ENCODE data around the gene CPLANE1.
"Not testable (repeated sequence)": the region's sequence is repeated elsewhere in the genome, so short reads cannot be mapped to it uniquely, and the experiment has no call there.

Gene CPLANE1

DNA sequence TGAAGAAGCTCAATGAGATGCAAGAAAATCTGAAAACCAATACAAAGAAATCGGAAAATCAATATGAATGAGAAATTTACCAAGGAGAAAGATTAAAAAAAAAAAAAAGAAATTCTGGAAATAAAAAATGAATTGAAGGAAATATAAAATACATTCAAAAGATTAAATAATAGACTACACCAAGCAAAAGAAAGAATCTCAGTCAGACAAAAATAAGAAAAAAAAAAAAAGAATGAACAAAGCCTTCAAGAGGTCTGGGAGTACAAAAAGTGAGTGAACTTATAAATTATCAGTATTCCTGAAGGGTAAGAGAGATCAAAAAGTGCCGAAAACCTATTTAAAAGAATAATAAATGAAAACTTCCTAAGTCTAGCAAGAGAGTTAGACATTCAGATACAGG is 14.9 kb downstream of the CPLANE1 start:
- no peaks in the 10 kb centered on the region for H3K27me3 ChIP-seq (ENCODE audit: low read depth)
- H3K4me3 ChIP-seq = no peak overlapping the region
- 0 out of 2 replicates have a peak, but pooled peaks cover 3% of the 10 kb centered on the region for H3K9me3 ChIP-seq
- peaks cover 10% of the 10 kb centered on the region for H3K36me3 ChIP-seq (replicated peaks)
- peaks cover 4% of the 10 kb centered on the region; the same call in 1 of the 2 replicates for H3K4me1 ChIP-seq
- DNase-seq (ENCODE audit: low spot score in 2 of 2) = no peak
- in situ Hi-C loops (cut with MboI; ENCODE audit: low sequenced_read_pairs) = no loop called here

DNA sequence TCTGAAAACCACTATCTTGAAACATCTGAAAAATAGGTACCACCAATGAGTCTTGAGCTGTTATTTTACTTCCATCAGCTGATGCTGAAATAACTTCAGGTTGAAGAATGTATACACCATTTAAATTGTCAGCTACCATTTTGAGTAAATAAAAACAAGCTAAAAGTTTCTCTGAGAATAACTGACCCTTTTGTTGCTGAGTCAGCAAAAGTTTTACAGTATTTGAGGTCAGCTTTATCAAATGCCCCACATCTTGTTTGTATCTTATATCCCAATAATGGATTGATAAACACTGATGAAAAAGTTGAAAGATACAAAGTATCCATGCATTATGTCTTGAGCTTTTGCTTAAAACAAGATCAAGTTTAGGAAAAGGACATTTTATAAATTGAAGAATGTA is 22.8 kb downstream of the CPLANE1 start:
- Histone ChIP-seq H3K36me3 (replicated peaks) (peaks cover 19% of the 10 kb centered on the region), H3K9me3 (no peaks in the 10 kb centered on the region), H3K27me3 (ENCODE audit: low read depth) (no peaks in the 10 kb centered on the region), H3K4me1 (no peaks in the 10 kb centered on the region), H3K4me3 (no peak overlapping the region)
- DNase-seq (ENCODE audit: low spot score in 2 of 2) = no peak
- in situ Hi-C loops (cut with MboI; ENCODE audit: low sequenced_read_pairs) = no loop called here

GRCh38 chr5:37222181-37222580 is 27.0 kb downstream of the CPLANE1 start:
- no peaks in the 10 kb centered on the region for H3K9me3 ChIP-seq
- no peak overlapping the region for H3K4me3 ChIP-seq
- H3K4me1 ChIP-seq = no peaks in the 10 kb centered on the region
- no peaks in the 10 kb centered on the region for H3K27me3 ChIP-seq (ENCODE audit: low read depth)
- in situ Hi-C loops (cut with MboI; ENCODE audit: low sequenced_read_pairs) = no loop called here
- H3K36me3 ChIP-seq (replicated peaks) = peaks cover 26% of the 10 kb centered on the region
- DNase-seq (ENCODE audit: low spot score in 2 of 2) = no peak

- DNase-seq (ENCODE audit: low spot score in 2 of 2); in situ Hi-C loops (cut with MboI; ENCODE audit: low sequenced_read_pairs); H3K4me1 ChIP-seq; H3K27me3 ChIP-seq (ENCODE audit: low read depth); H3K9me3 ChIP-seq; H3K4me3 ChIP-seq: not testable (repeated sequence)
- peaks cover 19% of the 10 kb centered on the region for H3K36me3 ChIP-seq (replicated peaks)
These were observed 28.8 kb downstream of the CPLANE1 start for GRCh38 chr5:37220426-37220825.

- H3K36me3 ChIP-seq (replicated peaks) = peaks cover 19% of the 10 kb centered on the region
- H3K4me1 ChIP-seq; DNase-seq (ENCODE audit: low spot score in 2 of 2); H3K4me3 ChIP-seq; H3K9me3 ChIP-seq; H3K27me3 ChIP-seq (ENCODE audit: low read depth); in situ Hi-C loops (cut with MboI; ENCODE audit: low sequenced_read_pairs): not testable (repeated sequence)
These were observed 29.8 kb downstream of the CPLANE1 start for GRCh38 chr5:37219384-37219783.

DNA sequence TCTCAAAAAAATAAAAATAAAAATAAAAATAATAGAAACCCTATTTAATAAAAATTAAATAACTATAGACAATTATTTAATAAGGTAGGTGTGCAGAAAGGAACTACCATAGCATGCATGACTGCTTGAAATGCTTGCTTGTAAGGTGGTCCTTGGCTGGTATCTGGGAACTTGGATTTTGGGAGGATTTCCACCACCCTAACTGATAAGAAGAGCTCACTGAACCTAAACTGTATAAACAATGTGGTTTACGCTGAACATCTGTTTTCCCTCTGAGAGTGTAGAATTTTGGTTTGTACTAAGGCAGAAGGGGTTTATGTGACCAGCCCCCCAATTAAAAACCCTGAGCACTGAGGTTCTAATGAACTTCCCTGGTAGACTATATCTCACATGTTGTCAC is 31.2 kb downstream of the CPLANE1 start:
- in situ Hi-C loops (cut with MboI; ENCODE audit: low sequenced_read_pairs) = no loop called here
- Histone ChIP-seq H3K4me3 (no peak overlapping the region), H3K9me3 (no peaks in the 10 kb centered on the region), H3K36me3 (replicated peaks) (peaks cover 12% of the 10 kb centered on the region), H3K27me3 (ENCODE audit: low read depth) (no peaks in the 10 kb centered on the region), H3K4me1 (no peaks in the 10 kb centered on the region)
- DNase-seq (ENCODE audit: low spot score in 2 of 2) = no peak

DNA sequence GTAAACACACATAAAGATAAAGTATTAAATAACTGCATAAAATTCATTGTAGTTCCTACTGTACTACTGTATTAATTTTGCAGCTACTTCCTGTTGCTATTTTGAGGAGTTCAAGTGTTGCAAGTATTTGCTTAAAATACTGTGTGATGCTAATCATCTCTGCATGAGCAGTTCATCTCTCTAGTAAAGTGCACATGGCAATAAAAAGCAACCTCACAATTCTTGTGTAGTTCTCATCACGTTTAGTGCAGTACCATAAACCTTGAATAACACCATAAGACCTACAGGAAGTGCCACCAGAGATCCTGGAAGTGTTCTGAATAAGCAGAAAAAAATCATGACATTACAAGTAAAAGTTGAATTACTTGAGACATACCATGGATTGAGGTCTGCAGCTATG is 34.6 kb downstream of the CPLANE1 start:
- in situ Hi-C loops (cut with MboI; ENCODE audit: low sequenced_read_pairs) = no loop called here
- no peak overlapping the region for H3K4me3 ChIP-seq
- no peak for DNase-seq (ENCODE audit: low spot score in 2 of 2)
- H3K9me3 ChIP-seq = no peaks in the 10 kb centered on the region
- no peaks in the 10 kb centered on the region for H3K27me3 ChIP-seq (ENCODE audit: low read depth)
- H3K36me3 ChIP-seq (replicated peaks) = peaks cover 4% of the 10 kb centered on the region
- no peaks in the 10 kb centered on the region for H3K4me1 ChIP-seq

GRCh38 chr5:37212096-37212495 is 37.1 kb downstream of the CPLANE1 start:
- Histone ChIP-seq H3K4me1 (no peaks in the 10 kb centered on the region), H3K27me3 (ENCODE audit: low read depth) (no peaks in the 10 kb centered on the region), H3K4me3 (no peak overlapping the region), H3K36me3 (replicated peaks) (no peaks in the 10 kb centered on the region; the same call in 1 of the 2 replicates), H3K9me3 (no peaks in the 10 kb centered on the region)
- in situ Hi-C loops (cut with MboI; ENCODE audit: low sequenced_read_pairs) = no loop called here
- no peak for DNase-seq (ENCODE audit: low spot score in 2 of 2)

- H3K4me1 ChIP-seq = no peaks in the 10 kb centered on the region
- no peak for DNase-seq (ENCODE audit: low spot score in 2 of 2)
- in situ Hi-C loops (cut with MboI; ENCODE audit: low sequenced_read_pairs) = no loop called here
- H3K36me3 ChIP-seq (replicated peaks) = no peaks in the 10 kb centered on the region; the same call in 1 of the 2 replicates
- no peaks in the 10 kb centered on the region for H3K27me3 ChIP-seq (ENCODE audit: low read depth)
- H3K4me3 ChIP-seq = no peak overlapping the region
- H3K9me3 ChIP-seq = no peaks in the 10 kb centered on the region
These were observed 37.5 kb downstream of the CPLANE1 start for GRCh38 chr5:37211661-37212060.

DNA sequence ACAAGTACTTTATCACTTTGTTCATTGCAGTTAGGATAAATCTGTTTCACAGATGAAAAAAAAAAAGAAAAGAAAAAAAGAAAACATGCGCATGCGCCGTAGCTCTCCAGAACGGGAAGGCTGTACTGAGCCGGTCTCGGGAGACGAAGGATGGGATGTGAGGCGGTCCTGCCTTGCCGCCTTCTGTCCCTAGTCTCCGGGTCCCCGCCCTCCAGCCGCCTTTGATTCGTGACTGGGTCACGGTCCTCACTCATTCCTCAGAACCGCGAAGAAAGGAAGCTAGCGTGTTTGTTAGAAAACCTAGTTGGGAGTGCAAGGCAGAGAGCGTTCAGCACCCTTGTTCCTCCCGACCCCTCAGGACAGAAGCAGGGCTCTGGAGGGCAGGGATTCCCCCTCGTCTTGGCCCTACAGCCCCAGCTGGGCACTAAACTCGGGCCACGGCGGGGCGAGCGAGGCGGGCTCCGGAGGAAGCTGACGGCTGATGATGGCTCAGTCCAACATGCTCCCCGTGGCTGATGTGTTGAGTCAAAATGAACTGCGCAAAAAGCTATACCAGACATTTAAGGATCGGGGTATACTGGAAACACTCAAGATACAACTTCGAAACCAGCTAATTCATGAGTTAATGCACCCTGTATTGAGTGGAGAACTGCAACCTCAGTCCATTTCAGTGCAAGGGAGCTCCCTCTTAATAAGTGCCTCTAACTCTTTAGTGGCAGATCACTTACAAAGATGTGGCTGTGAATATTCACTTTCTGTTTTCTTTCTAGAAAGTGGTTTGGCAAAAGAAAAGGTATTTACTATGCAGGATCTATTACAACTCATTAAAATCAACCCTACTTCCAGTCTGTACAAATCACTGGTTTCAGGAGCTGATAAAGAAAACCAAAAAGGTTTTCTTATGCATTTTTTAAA is 40.0 kb downstream of the CPLANE1 start:
- no peaks in the 10 kb centered on the region for H3K4me1 ChIP-seq
- H3K4me3 ChIP-seq = no peak overlapping the region
- H3K27me3 ChIP-seq (ENCODE audit: low read depth) = no peaks in the 10 kb centered on the region
- in situ Hi-C loops (cut with MboI; ENCODE audit: low sequenced_read_pairs) = no loop called here
- H3K9me3 ChIP-seq = no peaks in the 10 kb centered on the region
- peaks cover 7% of the 10 kb centered on the region for H3K36me3 ChIP-seq (replicated peaks)
- DNase-seq (ENCODE audit: low spot score in 2 of 2) = no peak

DNA sequence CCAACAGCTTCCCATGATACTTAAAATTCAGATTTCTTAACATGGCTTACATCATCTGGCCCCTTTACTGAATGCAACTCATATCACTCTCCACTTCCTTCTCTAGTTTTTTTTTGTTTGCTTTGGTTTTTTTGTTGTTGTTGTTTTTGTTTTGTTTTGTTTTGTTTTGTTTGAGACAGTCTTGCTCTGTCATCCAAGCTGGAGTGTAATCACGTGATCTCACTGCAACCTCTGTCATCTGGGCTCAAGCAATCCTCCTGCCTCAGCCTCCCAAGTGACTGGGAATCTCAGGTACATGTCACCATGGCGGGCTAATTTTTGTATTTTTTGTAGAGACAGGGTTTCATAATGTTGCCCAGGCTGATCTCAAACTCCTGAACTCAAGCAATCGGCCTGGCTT is 41.4 kb downstream of the CPLANE1 start:
- no peak for DNase-seq (ENCODE audit: low spot score in 2 of 2)
- Histone ChIP-seq H3K9me3 (no peaks in the 10 kb centered on the region), H3K27me3 (ENCODE audit: low read depth) (no peaks in the 10 kb centered on the region), H3K4me3 (no peak overlapping the region), H3K4me1 (no peaks in the 10 kb centered on the region), H3K36me3 (replicated peaks) (peaks cover 7% of the 10 kb centered on the region)
- in situ Hi-C loops (cut with MboI; ENCODE audit: low sequenced_read_pairs) = no loop called here

GRCh38 chr5:37206736-37207135 is 42.4 kb downstream of the CPLANE1 start:
- Histone ChIP-seq H3K4me1 (no peaks in the 10 kb centered on the region), H3K27me3 (ENCODE audit: low read depth) (no peaks in the 10 kb centered on the region), H3K4me3 (no peak overlapping the region), H3K36me3 (replicated peaks) (peaks cover 7% of the 10 kb centered on the region), H3K9me3 (no peaks in the 10 kb centered on the region)
- in situ Hi-C loops (cut with MboI; ENCODE audit: low sequenced_read_pairs) = no loop called here
- no peak for DNase-seq (ENCODE audit: low spot score in 2 of 2)

DNA sequence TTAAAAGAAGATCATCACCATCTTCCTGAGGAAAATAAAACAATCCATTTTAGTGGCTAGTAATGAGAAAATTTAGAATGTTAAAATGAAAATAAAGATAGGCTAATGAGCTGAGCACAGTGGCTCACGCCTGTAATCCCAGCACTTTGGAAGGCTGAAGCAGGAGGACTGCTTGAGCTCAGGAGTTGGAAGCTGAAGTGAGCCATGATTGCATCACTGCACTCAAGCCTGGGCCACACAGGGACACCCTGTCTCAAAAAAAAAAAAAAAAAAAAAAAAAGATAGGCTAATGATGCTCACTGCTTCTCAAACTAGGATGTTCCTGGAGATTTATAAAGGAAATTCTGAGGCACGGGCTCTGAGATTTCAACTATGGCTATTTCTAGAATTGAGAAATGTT is 50.3 kb downstream of the CPLANE1 start:
- peaks cover 7% of the 10 kb centered on the region for H3K36me3 ChIP-seq (replicated peaks)
- no peaks in the 10 kb centered on the region for H3K27me3 ChIP-seq (ENCODE audit: low read depth)

DNA sequence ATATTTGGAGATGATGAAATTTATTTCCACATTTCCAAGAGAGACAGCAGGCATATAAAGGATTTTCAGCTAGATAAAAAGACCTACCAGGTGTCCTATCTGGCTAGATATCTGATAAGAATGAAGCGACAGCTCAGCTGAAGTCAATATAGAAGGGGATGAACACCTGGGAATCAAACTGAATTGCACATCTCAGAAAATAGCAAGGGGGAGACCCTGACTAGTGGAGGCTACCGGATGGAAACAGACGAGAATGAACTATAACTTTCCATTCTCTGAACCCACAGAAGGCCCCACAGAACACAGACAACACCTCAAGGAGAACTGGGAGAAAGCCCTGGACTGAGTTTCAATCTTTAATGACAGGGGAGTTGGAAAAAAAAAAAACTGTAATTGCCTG is 51.1 kb downstream of the CPLANE1 start:
- in situ Hi-C loops (cut with MboI; ENCODE audit: low sequenced_read_pairs) = no loop called here
- Histone ChIP-seq H3K4me3 (no peak overlapping the region), H3K9me3 (no peaks in the 10 kb centered on the region)

More for the DNA sequence above, 50.3 kb downstream of the CPLANE1 start:
- H3K4me3 ChIP-seq = no peak overlapping the region
- in situ Hi-C loops (cut with MboI; ENCODE audit: low sequenced_read_pairs) = no loop called here
- no peaks in the 10 kb centered on the region for H3K9me3 ChIP-seq
- no peak for DNase-seq (ENCODE audit: low spot score in 2 of 2)
- H3K4me1 ChIP-seq = no peaks in the 10 kb centered on the region

More for the DNA sequence above, 51.1 kb downstream of the CPLANE1 start:
- no peaks in the 10 kb centered on the region for H3K27me3 ChIP-seq (ENCODE audit: low read depth)
- no peak for DNase-seq (ENCODE audit: low spot score in 2 of 2)
- peaks cover 7% of the 10 kb centered on the region for H3K36me3 ChIP-seq (replicated peaks)
- H3K4me1 ChIP-seq = no peaks in the 10 kb centered on the region
